HS-27A (cell line): ENCODE measurements around the gene ADAMTS6.

Experiments
- DNase-seq: peaks from one replicate; pipeline ENCODE4 v3.0.0-alpha.2; 2012; ENCODE audit warnings: low read depth, missing footprints

Gene ADAMTS6

GRCh38 chr5:65144136-65144871, 337.4 kb downstream of the ADAMTS6 start:
- DNase-seq: no peak

DNA sequence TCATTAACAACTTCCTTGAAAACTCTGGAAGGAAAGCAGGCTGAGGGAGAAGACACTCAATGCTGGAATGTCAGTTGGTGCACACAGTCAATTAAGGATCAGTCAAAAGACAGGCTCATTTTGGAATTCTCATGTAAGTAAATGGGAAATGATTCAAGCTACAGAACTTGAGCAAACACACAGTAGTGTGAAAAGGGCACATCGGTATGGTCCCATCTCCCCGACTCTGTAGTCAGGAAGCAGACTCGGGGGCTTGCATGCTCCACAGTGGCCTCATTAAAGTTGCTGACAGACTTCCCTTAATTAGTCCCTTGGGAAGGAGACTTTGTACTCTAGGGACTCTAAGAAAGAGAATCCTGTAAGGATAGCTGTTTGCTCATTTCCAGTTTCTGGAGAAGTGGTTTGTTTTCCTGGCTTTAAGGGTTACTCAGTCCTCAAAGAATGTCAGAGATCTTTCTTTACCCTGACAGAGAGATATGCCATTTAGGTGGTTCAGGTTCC, 339.2 kb downstream of the ADAMTS6 start:
- DNase-seq: peak; percentile 40

- no peak for DNase-seq
These were observed 339.7 kb downstream of the ADAMTS6 start for GRCh38 chr5:65142016-65142415.

- DNase-seq: no peak
These were observed 340.2 kb downstream of the ADAMTS6 start for GRCh38 chr5:65141493-65141892.

DNA sequence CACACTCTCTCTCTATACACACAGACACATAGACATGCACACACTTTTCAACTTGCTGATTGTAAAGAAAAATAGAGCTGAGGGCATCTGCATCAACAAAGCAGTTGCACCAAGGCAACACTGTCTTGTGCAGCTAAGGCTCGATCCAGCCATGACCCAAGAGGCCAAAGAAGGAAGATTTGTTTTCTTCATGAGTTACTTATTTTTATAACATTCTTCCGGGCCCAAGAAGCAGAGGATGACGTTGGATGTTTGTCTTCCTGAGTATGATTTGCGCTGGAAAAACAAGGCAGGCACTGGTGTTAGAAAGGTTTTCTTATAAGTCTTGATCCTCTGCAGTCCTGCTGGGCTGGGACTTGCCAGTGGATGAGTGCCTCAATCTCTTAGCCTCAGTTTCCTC, 344.1 kb downstream of the ADAMTS6 start:
- no peak for DNase-seq

GRCh38 chr5:65133477-65134110, 348.1 kb downstream of the ADAMTS6 start:
- no peak for DNase-seq

- no peak for DNase-seq
These were observed 349.3 kb downstream of the ADAMTS6 start for GRCh38 chr5:65132386-65132785.

DNA sequence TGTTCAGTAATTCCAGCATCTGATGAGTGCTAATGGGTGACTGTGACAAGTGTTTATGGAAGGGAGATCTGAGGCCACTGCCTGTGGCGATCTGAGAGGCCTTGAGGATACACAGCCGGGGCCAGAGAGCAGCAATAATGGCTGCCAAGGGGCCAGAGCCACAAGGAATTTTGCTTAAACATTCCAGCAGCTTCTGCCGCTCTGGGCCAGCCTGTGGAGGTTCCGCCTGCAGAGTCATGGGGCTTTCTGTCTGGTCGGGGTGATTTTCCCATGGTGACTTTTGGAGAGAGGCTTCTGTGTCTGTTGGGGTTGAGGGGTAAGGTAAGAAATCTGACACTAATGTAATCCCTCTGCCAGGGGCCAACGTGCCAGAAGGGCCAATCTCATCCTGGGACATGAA, 353.5 kb downstream of the ADAMTS6 start:
- DNase-seq: no peak

DNA sequence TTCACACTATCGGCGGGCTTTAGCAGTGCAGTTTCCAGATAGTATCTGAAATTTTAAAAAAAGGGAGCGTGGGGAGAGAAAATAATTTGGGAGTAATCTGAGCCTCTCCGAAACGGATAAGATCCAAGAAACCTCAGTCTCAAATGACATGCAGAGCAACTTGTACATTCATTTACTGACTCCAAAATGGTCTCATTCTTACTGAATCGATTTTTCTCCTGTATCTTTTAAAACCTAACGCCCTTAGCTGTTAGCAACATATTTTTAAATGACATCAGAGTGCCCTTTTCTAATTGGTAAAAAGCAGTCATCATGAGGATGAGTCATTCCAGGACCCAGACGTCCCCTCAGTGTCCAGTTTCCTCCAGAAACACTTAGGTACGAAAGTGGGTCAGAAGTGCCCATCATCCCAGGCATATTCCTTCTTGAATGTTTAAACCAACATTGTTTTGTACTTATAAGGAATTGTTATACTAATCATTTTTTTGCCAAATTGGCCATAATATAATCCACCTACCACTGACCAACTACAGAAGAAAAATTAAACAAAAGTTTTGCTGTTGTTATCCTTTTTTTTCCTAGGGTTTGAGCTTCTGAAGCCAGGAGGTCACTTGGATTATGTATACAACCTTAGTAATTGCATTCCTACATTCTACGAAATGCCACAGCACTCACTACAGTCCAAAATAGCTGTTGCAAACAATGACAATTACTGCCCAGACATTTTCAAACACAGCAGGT, 354.4 kb downstream of the ADAMTS6 start:
- DNase-seq: no peak

GRCh38 chr5:65126542-65127069, 355.1 kb downstream of the ADAMTS6 start:
- no peak for DNase-seq

GRCh38 chr5:65125591-65126541, 355.9 kb downstream of the ADAMTS6 start:
- DNase-seq: no peak

GRCh38 chr5:65121880-65122436, 359.8 kb downstream of the ADAMTS6 start:
- DNase-seq: no peak

GRCh38 chr5:65120371-65120967, 361.3 kb downstream of the ADAMTS6 start:
- no peak for DNase-seq

DNA sequence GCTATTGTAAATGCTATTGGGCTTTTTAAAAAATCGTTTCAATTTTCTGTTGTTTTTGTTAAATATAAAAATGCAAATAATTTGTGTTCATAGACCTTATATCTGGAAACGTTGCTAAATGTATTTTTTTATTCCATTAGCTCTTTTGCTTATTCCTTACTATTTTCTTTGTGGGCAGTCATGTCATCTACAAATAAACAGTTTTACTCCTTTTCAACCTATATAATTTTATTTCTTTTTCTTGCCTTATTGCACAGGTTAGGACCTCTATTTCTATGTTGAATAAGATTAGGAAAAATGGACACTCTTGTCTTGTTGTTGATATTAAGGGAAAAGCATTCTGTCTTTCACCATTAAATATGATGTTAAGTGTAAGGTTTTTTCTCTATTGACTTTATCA, 364.2 kb downstream of the ADAMTS6 start:
- no peak for DNase-seq

- no peak for DNase-seq
These were observed 367.9 kb downstream of the ADAMTS6 start for GRCh38 chr5:65113771-65114170.

DNA sequence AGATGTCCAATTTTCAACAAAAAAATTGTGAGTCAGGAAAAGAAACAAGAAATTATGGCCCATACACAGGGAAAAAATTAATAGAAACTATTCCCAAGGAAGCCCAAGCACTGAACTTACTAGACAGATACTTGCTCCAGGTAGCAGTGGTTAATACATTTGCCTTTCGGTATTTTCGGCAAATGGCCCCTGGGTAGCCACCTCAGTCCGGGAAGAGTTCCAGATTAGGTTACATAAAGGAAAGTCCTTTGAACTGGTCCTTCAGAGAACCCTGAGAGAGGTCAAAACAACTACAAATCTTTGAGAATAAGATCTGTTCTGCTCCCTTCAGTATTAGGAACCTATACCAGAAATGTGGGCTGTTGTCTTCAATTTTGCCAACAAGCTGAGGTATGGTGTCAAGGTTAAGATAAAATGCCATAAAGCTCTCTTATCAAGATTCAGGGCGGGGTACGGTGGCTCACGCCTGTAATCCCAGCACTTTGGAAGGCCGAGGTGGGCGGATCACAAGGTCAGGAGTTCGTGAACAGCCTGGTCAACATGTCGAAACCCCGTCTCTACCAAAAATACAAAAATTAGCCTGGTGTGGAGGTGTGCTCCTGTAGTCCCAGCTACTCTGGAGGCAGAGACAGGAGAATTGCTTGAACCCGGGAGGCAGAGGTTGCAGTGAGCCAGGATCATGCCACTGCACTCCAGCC, 369.6 kb downstream of the ADAMTS6 start:
- DNase-seq: no peak

GRCh38 chr5:65108786-65109743, 372.7 kb downstream of the ADAMTS6 start:
- no peak for DNase-seq

- DNase-seq: no peak
These were observed 376.4 kb downstream of the ADAMTS6 start for GRCh38 chr5:65105301-65105700.

DNA sequence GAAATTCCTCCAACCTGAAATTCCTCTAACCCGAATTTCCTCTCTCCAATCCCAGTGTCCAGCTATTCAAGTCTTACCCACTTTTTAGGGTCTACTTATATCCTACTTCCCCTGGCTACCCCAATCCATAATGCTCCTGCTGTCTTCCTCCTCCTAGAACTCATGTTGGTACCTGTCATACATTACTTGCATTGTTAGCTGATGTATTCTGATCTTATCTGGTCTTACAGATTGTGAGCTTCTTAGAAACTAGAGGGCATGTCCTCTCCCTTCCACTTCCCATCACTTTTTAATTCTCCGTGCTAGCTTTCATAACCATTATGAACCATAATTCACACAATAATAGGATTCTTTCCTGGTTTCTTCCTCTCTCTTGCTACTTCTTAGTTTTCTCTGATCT, 376.9 kb downstream of the ADAMTS6 start:
- no peak for DNase-seq
